ENCODE measurements around the gene ADAT3.
"Not testable (repeated sequence)": the region's sequence is repeated elsewhere in the genome, so short reads cannot be mapped to it uniquely, and the experiment has no call there.

The ADAT3 gene

GRCh38 chr19:1882786-1883692 lies 22.2 kb upstream of the ADAT3 start:
- no peak for DNase-seq (ENCODE audit: low spot score)

DNA sequence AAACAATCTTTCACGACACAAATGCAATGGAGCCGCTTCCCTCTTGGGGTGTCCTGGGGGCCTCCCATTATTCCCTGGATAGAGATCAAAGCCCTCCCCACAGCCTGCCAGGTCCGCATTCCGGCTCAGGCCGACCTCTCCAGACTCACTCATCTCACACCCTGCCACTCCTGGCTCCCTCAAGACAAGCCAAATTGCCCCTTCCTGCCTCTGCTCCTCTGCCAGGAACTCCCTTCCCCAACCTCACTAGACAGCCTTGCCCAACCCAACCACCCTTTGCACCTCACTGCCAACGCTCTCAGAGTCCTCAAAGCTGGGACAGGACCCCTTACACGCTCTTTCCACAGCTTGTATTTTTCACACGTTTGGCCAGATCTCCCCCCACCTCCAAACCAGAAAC lies 21.4 kb upstream of the ADAT3 start:
- DNase-seq (ENCODE audit: low spot score): no peak

GRCh38 chr19:1884291-1884718 lies 20.9 kb upstream of the ADAT3 start:
- no peak for DNase-seq (ENCODE audit: low spot score)

DNA sequence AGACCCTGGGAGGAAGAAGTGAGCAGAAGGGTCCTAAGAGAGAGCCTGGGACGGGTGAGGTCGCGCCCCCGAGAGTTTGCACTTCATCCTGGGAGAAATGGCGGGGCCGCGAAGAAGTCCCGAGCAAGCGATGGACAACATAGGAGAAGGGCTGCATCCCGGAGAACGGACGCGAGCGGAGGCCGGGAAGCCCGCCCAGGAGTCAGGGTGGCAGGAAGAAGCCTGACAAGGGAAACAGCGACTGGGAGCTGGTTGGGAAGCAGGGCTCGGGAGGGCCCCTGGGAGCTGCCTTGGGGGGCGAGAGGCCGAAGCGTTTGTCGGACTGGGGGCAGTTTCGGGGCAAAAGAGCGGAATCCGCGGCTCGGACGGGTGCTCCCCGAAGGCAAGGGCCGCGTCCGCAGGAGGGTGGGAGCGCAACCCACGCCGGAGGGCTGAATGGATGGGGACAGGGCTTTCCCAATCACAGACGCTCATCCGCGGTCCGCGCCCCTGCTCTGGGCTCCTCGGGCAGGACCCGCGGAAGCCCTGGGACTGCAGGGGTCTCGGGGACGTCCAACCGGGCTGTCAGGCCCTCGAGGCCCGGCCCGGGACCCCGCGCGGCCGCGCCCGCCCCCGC lies 20.4 kb upstream of the ADAT3 start:
- DNase-seq (ENCODE audit: low spot score): no peak

GRCh38 chr19:1885398-1886119 lies 19.6 kb upstream of the ADAT3 start, which contains the start of gene ABHD17A:
TSS of gene ABHD17A (minus strand) at chr19:1885496. CDS start at chr19:1881566, 3,930 bp downstream.
- DNase-seq (ENCODE audit: low spot score): peak; percentile 93

GRCh38 chr19:1886360-1886759 lies 18.8 kb upstream of the ADAT3 start:
- not testable (repeated sequence) for DNase-seq (ENCODE audit: low spot score)

DNA sequence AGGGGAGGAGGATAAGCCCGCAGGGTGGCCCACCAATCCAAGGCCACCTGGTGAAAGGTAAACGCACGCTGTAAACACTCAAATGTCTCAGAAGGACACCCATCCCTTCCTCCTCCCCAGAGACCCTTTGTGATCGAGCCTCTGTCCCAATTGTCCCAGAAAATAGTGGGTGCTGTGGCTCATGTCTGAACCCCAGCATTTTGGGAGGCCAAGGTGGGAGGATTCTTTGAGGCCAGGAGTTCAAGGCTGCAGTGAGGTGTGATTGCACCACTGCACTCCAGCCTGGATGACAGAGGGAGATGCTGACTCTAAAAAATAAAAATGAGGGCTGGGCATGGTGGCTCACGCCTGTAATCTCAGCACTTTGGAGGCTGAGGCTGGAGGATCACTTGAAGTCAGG lies 16.8 kb upstream of the ADAT3 start:
- DNase-seq (ENCODE audit: low spot score): no peak

GRCh38 chr19:1889907-1890306 lies 15.3 kb upstream of the ADAT3 start:
- DNase-seq (ENCODE audit: low spot score): no peak

DNA sequence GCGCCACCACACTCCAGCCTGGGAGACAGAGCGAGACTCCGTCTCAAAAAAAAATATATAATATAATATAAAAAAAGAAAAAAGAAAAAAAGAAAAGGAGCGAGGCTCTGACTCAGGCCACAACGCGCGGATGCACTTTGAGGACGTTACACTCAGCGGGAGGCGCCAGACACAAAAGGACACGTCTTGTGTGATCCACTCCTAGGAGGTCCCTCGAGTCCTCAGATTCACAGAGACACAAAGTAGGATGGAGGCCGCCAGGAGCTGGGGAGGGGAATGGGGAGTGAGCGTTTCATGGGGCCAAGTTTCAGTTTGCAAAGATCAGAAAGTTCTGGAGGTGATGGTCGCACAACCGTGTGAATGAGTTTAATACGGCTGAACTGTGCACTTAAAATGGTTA lies 11.4 kb upstream of the ADAT3 start:
- DNase-seq (ENCODE audit: low spot score): no peak

GRCh38 chr19:1896508-1896907 lies 8.7 kb upstream of the ADAT3 start:
- DNase-seq (ENCODE audit: low spot score): no peak

- DNase-seq (ENCODE audit: low spot score): no peak
Observed at GRCh38 chr19:1901940-1902404, 3.2 kb upstream of the ADAT3 start.

DNA sequence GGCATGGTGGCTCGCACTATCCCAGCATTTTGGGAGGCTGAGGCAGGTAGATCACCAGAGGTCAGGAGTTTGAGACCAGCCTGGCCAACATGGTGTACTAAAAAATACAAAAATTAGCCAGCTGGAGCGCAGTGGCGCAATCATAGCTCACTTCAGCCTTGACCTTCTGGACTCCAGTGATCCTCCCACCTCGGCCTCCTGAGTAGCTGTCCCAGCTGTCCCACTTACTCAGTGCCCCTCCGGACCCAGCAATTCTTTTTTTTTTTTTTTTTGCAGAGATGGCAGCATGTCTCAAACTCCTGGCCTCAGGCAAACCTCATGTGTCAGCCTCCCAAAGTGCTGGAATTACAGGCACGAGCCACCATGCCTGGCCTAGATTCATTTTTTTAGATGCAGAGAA lies 2.3 kb upstream of the ADAT3 start:
- DNase-seq (ENCODE audit: low spot score): no peak

- no peak for DNase-seq (ENCODE audit: low spot score)
Observed at GRCh38 chr19:1904860-1905109, 414 bp upstream of the ADAT3 start.

DNA sequence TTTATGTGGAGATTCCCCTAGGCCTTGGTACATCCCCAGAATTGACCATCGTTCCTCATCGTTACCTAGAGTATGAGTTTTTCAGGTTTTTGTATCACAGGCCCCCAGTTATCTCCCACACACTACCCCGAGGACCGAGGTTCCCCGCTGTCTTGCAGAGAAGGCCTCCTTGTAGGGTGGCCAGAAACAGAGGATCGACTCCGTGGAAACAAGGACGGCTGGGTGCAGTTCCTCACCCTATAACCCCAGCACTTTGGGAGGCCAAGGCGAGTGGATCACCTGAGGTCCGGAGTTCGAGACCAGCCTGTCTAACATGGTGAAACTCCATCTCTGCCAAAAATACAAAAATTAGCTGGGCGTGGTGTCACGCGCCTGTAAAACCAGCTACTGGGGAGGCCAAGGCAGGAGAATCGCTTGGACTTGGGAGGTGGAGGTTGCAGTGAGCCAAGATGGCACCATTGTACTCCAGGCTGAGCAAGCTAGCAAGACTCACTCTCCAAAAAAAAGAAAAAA lies 720 bp downstream of the ADAT3 start:
- no peak for DNase-seq (ENCODE audit: low spot score)

DNA sequence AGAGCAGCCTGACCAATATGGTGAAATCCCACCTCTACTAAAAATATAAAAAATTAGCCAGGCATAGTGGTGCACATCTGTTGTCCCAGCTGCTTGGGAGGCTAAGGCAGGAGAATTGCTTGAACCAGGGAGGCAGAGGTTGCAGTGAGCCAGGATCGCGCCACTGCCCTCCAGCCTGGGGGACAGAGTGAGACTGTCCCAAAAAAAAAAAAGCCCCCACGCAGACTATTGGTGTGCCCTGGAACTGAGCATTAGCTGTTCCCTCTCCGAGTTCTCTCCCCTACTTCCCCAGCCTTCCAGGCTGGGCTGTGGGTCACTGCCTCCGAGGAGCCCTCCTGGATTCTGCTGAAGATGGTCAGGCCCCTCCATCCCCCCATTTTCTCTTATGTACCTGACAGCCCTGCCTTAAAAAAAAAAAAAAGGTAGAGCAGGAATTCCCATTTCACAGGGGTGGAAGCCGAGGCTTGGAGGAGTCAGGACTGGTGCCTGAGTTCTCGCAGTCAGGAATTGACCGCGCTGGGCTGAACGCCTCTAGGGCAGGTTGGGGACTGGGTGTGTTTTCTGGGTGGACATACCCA lies 1.9 kb downstream of the ADAT3 start:
- no peak for DNase-seq (ENCODE audit: low spot score)

- DNase-seq (ENCODE audit: low spot score): no peak
Observed at GRCh38 chr19:1907563-1908363, 2.6 kb downstream of the ADAT3 start.

DNA sequence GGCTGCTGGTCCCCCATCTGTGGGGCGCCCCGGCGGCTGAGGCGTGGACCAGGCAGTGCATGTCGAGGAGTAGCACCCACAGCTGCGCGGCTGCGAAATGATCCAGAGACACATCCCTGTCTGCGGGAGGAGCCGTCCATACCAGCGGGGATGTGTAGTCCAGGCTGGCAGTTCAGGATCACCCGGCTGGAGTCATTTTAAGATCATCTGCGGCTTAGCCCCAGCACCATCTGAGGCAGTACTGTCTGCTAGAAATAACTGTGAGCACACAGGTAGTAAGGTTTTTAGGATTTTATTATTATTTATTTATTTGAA lies 3.1 kb downstream of the ADAT3 start:
- no peak for DNase-seq (ENCODE audit: low spot score)

GRCh38 chr19:1909761-1910080 lies 4.5 kb downstream of the ADAT3 start:
- no peak for DNase-seq (ENCODE audit: low spot score)

GRCh38 chr19:1910177-1910576 lies 5.0 kb downstream of the ADAT3 start:
- no peak for DNase-seq (ENCODE audit: low spot score)

DNA sequence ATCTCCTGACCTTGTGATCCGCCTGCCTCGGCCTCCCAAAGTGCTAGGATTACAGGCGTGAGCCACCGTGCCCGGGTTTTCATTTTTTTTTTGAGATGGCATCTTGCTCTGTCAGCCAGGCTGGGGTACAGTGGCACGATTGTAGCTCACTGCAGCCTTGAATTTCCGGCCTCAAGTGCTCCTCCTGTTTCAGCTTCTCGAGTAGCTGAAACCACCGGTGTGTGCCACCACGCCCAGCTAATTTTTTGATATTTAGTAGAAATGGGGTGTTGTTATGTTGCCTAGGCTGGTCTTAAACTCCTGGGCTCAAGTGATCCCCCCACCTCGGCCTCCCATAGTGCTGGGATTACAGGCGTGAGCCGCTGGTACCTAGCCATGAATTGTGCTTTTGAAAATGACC lies 5.9 kb downstream of the ADAT3 start:
- no peak for DNase-seq (ENCODE audit: low spot score)

DNA sequence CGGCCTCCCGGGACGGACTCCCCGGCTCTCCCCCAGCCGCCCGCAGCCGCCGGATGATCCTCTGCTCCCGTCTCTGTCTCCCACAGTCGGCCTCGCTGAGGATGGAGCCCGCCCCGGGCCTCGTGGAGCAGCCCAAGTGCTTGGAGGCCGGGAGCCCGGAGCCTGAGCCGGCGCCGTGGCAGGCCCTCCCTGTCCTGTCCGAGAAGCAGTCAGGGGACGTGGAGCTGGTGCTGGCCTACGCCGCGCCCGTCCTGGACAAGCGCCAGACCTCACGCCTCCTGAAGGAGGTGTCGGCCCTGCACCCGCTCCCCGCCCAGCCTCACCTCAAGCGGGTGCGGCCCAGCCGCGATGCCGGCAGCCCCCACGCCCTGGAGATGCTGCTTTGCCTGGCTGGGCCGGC lies 6.8 kb downstream of the ADAT3 start:
- no peak for DNase-seq (ENCODE audit: low spot score)

All from kidney capillary endothelial cell (primary cell).